WTC11 (cell line): Measurements from ENCODE around the gene IPCEF1. TPM values are rescaled to one million over a fixed set of nuclear protein-coding genes. Genes with fewer than 3 reads are reported as not detected.
"Not testable (repeated sequence)": the region's sequence is repeated elsewhere in the genome, so short reads cannot be mapped to it uniquely, and the experiment has no call there.

Source experiments
- ATAC-seq: fragments of 200-7000 bp; cut with Tn5 transposase; 2 replicates; pipeline ENCODE4 v1.10.0; 2021; ENCODE audit warnings: mild to moderate bottlenecking, moderate library complexity
- CTCF ChIA-PET: fragments of 300-600 bp; sonication (Branson Sonifier 250); formaldehyde crosslinking; loops from one replicate; lab custom pipeline; 2021; ENCODE audit warnings: antibody characterized with exemption; lab: Charles Lee
- POLR2A ChIA-PET: fragments of 350-600 bp; sonication (Branson Sonifier 250); formaldehyde crosslinking; loops from one replicate; lab custom pipeline; 2021; ENCODE audit warnings: antibody characterized with exemption; lab: Charles Lee
- DNase-seq: peaks from one replicate; pipeline ENCODE4 v3.0.0; 2021; ENCODE audit warnings: low spot score
- H3K27ac Mint-ChIP-seq: 2 replicates; pipeline ENCODE4 v1.8.0; 2021; ENCODE audit warnings: mixed read lengths
- H3K27me3 Mint-ChIP-seq: 2 replicates; pipeline ENCODE4 v1.8.0; 2021; ENCODE audit warnings: low read depth, mild to moderate bottlenecking, moderate library complexity, mixed read lengths
- H3K36me3 Mint-ChIP-seq: 2 replicates; pipeline ENCODE4 v1.8.0; 2021; ENCODE audit warnings: mixed read lengths
- H3K4me1 Mint-ChIP-seq: 2 replicates; pipeline ENCODE4 v1.8.0; 2022; ENCODE audit warnings: mixed read lengths
- H3K4me3 Mint-ChIP-seq: 2 replicates; pipeline ENCODE4 v1.8.0; 2021; ENCODE audit warnings: mild to moderate bottlenecking, moderate library complexity, mixed read lengths
- H3K9me3 Mint-ChIP-seq: 2 replicates; pipeline ENCODE4 v1.8.0; 2021; ENCODE audit warnings: mixed read lengths
- ATF1 ChIP-seq: sonication (generic); formaldehyde crosslinking; IDR thresholded peaks from 2 replicates; pipeline ENCODE4 v1.8.1; 2023; ENCODE audit warnings: mild to moderate bottlenecking, moderate library complexity, missing genetic modification reagents
- ATF2 ChIP-seq: sonication (generic); formaldehyde crosslinking; IDR thresholded peaks from 2 replicates; pipeline ENCODE4 v1.8.1; 2022; ENCODE audit warnings: low read depth, missing genetic modification reagents, borderline replicate concordance
- ELF4 ChIP-seq: sonication (generic); formaldehyde crosslinking; IDR thresholded peaks from 2 replicates; pipeline ENCODE4 v1.8.1; 2022; ENCODE audit warnings: low read depth, mild to moderate bottlenecking, moderate library complexity, missing genetic modification reagents
- ETV6 ChIP-seq: sonication (generic); formaldehyde crosslinking; IDR thresholded peaks from 2 replicates; pipeline ENCODE4 v1.8.1; 2022; ENCODE audit warnings: mild to moderate bottlenecking, missing genetic modification reagents
- FOXJ3 ChIP-seq: sonication (generic); formaldehyde crosslinking; IDR thresholded peaks from 2 replicates; pipeline ENCODE4 v1.9.0; 2021; ENCODE audit warnings: missing genetic modification reagents, mild to moderate bottlenecking, borderline replicate concordance
- FOXK1 ChIP-seq: sonication (generic); formaldehyde crosslinking; IDR thresholded peaks from 2 replicates; pipeline ENCODE4 v1.8.0; 2022; ENCODE audit warnings: mild to moderate bottlenecking, moderate library complexity, missing genetic modification reagents
- GRHL2 ChIP-seq: fragments of 250-450 bp; sonication (Bioruptor Pico); IDR thresholded peaks from 2 replicates; pipeline ENCODE4 v1.8.0; 2022; ENCODE audit warnings: mild to moderate bottlenecking, moderate library complexity; ENCODE audit not compliant: insufficient replicate concordance, severe bottlenecking
- MXD4 ChIP-seq: fragments of 250-450 bp; sonication (Bioruptor Pico); IDR thresholded peaks from 2 replicates; pipeline ENCODE4 v1.8.0; 2021; ENCODE audit warnings: mild to moderate bottlenecking, moderate library complexity, borderline replicate concordance
- MYBL2 ChIP-seq: sonication (generic); formaldehyde crosslinking; IDR thresholded peaks from 2 replicates; pipeline ENCODE4 v1.8.1; 2023; ENCODE audit warnings: mild to moderate bottlenecking, moderate library complexity, missing genetic modification reagents
- NR1H2 ChIP-seq: sonication (generic); formaldehyde crosslinking; IDR thresholded peaks from 2 replicates; pipeline ENCODE4 v1.9.0; 2021; ENCODE audit warnings: mild to moderate bottlenecking, moderate library complexity, missing genetic modification reagents
- NR2C2 ChIP-seq: sonication (generic); formaldehyde crosslinking; IDR thresholded peaks from 2 replicates; pipeline ENCODE4 v1.8.0; 2022; ENCODE audit warnings: mild to moderate bottlenecking, missing genetic modification reagents
- RELA ChIP-seq: sonication (generic); formaldehyde crosslinking; IDR thresholded peaks from 2 replicates; pipeline ENCODE4 v1.8.1; 2022; ENCODE audit warnings: missing genetic modification reagents, mild to moderate bottlenecking, borderline replicate concordance
- SMAD3 ChIP-seq: sonication (generic); formaldehyde crosslinking; IDR thresholded peaks from 2 replicates; pipeline ENCODE4 v1.8.0; 2022; ENCODE audit warnings: missing genetic modification reagents, mild to moderate bottlenecking, borderline replicate concordance
- SP1 ChIP-seq: sonication (generic); formaldehyde crosslinking; conservative IDR thresholded peaks from 2 replicates; pipeline ENCODE4 v1.8.1; 2022; ENCODE audit warnings: missing genetic modification reagents
- TEAD1 ChIP-seq: sonication (generic); formaldehyde crosslinking; IDR thresholded peaks from 2 replicates; pipeline ENCODE4 v1.8.0; 2022; ENCODE audit warnings: mild to moderate bottlenecking, missing genetic modification reagents
- ZNF317 ChIP-seq: sonication (generic); formaldehyde crosslinking; IDR thresholded peaks from 2 replicates; pipeline ENCODE4 v1.8.1; 2023; ENCODE audit warnings: low read depth, mild to moderate bottlenecking, moderate library complexity, missing genetic modification reagents, borderline replicate concordance
- total RNA-seq: library from RNA; stranded (reverse); gene quantifications from 3 replicates; pipeline ENCODE4 v1.2.3, GENCODE V29; 2021
- TF ChIP-seq, protein P1 (sequence below): sonication (generic); formaldehyde crosslinking; IDR thresholded peaks from 2 replicates; pipeline ENCODE4 v1.8.0; 2022; ENCODE audit warnings: mild to moderate bottlenecking, missing genetic modification reagents

The IPCEF1 gene
- total RNA-seq, 1 experiment from 2014 or later = 1.3 TPM

DNA sequence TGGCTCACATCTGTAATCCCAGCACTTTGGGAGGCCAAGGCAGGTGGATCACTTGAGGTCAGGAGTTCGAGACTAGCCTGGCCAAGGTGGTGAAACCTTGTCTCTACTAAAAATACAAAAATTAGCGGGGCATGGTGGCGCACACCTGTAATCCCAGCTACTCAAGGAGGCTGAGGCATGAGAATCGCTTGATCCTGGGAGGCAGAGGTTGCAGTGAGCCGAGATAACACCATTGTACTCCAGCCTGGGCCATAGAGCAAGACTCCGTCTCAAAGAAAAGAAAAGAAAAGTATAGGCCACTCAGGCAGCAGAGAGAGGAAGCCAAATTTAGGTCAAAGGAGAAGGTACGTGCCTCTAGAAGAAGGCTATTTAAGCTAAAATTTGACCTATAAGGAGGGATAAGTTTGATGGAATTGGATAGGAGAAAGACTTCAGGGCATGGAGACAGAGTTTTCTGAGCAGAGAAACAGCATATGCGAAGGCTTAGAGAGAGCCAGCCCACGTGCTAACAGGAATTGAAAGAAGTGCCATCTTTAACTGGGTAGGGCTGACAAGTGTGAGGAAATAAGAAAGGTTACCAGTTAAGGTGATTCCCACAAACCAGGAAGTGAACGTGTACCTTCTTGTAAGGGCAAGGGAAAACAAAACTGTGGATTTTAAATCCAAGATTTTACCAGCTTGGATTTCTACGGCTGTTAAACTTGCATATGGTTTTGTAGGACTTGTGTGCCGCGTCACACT lies 113.8 kb downstream of the IPCEF1 start:
- H3K4me1 Mint-ChIP-seq = peaks cover 56% of the 10 kb centered on the region
- H3K4me3 Mint-ChIP-seq = no peak overlapping the region
- ChIA-PET CTCF (no interaction called here), POLR2A (no interaction called here)
- H3K27ac Mint-ChIP-seq = no peak overlapping the region; the same call in 1 of the 2 replicates
- ATAC-seq (no peak), DNase-seq (no peak)
- no peaks in the 10 kb centered on the region for H3K9me3 Mint-ChIP-seq
- TF ChIP-seq ATF2 = no peak
- TF ChIP-seq GRHL2 (CRISPR knock-in tag) = no peak
- no peak for TF ChIP-seq SP1 (CRISPR knock-in tag)
- no peak for TF ChIP-seq NR2C2 (CRISPR knock-in tag)
- H3K27me3 Mint-ChIP-seq = no peaks in the 10 kb centered on the region; the same call in 1 of the 2 replicates
- H3K36me3 Mint-ChIP-seq = no peaks in the 10 kb centered on the region

DNA sequence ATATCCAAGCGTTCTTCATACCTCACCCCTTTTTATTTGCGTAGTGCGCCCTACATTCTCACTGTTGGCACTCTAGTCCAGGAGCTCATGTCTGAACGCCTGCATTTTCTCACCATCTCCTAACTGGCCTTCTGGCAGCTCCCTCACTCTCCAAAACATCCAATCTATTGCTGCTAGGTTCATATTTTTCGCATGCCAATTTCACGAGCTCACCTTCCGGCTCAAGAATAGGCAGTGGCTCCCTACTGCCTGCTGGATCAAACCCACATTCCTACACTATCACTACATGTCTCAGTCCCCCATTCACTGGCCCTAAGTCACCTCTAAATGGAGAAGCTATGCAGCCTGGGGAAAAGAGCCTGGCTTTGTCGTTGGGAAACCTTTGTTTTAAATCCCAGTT lies 115.0 kb downstream of the IPCEF1 start:
- no peak overlapping the region for H3K4me3 Mint-ChIP-seq
- no peak overlapping the region for H3K27ac Mint-ChIP-seq
- ChIA-PET CTCF (no interaction called here), POLR2A (no interaction called here)
- ATAC-seq (no peak), DNase-seq (no peak)
- TF ChIP-seq MXD4 (no peak), MYBL2 (CRISPR knock-in tag) (no peak)
- TF ChIP-seq, protein P1, sequence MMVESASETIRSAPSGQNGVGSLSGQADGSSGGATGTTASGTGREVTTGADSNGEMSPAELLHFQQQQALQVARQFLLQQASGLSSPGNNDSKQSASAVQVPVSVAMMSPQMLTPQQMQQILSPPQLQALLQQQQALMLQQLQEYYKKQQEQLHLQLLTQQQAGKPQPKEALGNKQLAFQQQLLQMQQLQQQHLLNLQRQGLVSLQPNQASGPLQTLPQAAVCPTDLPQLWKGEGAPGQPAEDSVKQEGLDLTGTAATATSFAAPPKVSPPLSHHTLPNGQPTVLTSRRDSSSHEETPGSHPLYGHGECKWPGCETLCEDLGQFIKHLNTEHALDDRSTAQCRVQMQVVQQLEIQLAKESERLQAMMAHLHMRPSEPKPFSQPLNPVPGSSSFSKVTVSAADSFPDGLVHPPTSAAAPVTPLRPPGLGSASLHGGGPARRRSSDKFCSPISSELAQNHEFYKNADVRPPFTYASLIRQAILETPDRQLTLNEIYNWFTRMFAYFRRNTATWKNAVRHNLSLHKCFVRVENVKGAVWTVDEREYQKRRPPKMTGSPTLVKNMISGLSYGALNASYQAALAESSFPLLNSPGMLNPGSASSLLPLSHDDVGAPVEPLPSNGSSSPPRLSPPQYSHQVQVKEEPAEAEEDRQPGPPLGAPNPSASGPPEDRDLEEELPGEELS (CRISPR knock-in tag) = no peak
- no peaks in the 10 kb centered on the region for H3K36me3 Mint-ChIP-seq
- peaks cover 44% of the 10 kb centered on the region for H3K4me1 Mint-ChIP-seq
- H3K9me3 Mint-ChIP-seq = no peaks in the 10 kb centered on the region
- H3K27me3 Mint-ChIP-seq = no peaks in the 10 kb centered on the region; the same call in 1 of the 2 replicates

GRCh38 chr6:154241061-154241460 lies 115.5 kb downstream of the IPCEF1 start:
- peaks cover 38% of the 10 kb centered on the region for H3K4me1 Mint-ChIP-seq
- H3K4me3 Mint-ChIP-seq, DNase-seq, H3K27ac Mint-ChIP-seq, H3K9me3 Mint-ChIP-seq, POLR2A ChIA-PET, CTCF ChIA-PET, H3K27me3 Mint-ChIP-seq, H3K36me3 Mint-ChIP-seq, ATAC-seq: not testable (repeated sequence)

DNA sequence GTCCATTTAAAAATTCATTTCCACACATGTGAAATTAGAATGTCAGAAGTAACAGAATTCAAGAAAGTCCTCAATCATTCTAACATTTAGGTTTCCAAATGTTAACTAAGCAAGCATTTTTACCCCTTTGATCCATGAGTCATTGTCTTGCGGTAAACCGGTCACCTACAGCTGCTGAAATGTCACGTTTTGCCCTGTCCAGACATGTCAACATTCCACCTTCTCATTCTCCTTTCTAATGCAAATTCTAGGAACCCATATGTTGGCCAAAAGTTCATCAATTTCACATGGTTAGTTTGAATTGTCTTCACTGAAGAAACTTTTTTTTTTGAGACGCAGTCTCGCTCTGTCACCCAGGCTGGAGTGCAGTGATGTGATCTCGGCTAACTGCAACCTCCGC lies 117.2 kb downstream of the IPCEF1 start:
- DNase-seq (no peak), ATAC-seq (no peak)
- no peaks in the 10 kb centered on the region for H3K36me3 Mint-ChIP-seq
- no peaks in the 10 kb centered on the region; the same call in 1 of the 2 replicates for H3K27me3 Mint-ChIP-seq
- no peak overlapping the region for H3K27ac Mint-ChIP-seq
- no peaks in the 10 kb centered on the region for H3K9me3 Mint-ChIP-seq
- CTCF ChIA-PET = no interaction called here
- TF ChIP-seq ETV6 (CRISPR knock-in tag) (no peak), ELF4 (no peak), TEAD1 (CRISPR knock-in tag) (no peak), FOXK1 (CRISPR knock-in tag) (no peak), SP1 (CRISPR knock-in tag) (no peak), ATF1 (no peak), ZNF317 (no peak)
- H3K4me1 Mint-ChIP-seq = peaks cover 24% of the 10 kb centered on the region
- POLR2A ChIA-PET = no interaction called here
- H3K4me3 Mint-ChIP-seq = no peak overlapping the region

DNA sequence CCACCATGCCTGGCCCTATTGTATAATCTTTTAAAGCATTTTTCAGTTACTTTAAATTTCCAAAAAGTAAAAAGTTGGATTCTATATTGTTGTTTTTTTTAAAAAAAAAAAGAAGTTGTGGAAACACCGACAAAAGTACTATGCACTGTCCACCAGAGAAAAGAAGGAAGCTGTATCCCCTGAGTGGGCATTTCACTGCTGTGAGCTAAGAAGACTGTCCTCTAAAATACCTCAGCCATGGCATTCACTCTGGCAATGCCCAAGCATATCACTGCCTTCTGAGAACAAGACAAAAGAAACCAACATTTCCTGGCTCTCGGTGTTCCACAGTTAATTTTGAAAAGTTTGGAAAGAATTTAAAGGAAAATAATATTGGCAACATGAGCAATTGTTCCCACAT lies 117.8 kb downstream of the IPCEF1 start:
- CTCF ChIA-PET = no interaction called here
- TF ChIP-seq SMAD3 = no peak
- no peak for TF ChIP-seq RELA (CRISPR knock-in tag)
- TF ChIP-seq FOXJ3 (CRISPR knock-in tag) = no peak
- no peak for TF ChIP-seq NR1H2 (CRISPR knock-in tag)
- H3K4me1 Mint-ChIP-seq = peaks cover 18% of the 10 kb centered on the region
- POLR2A ChIA-PET = no interaction called here
- no peak overlapping the region for H3K4me3 Mint-ChIP-seq
- H3K27ac Mint-ChIP-seq = no peak overlapping the region
- ATAC-seq (no peak), DNase-seq (no peak)
- H3K9me3 Mint-ChIP-seq = no peaks in the 10 kb centered on the region
- no peaks in the 10 kb centered on the region for H3K36me3 Mint-ChIP-seq
- no peaks in the 10 kb centered on the region; the same call in 1 of the 2 replicates for H3K27me3 Mint-ChIP-seq
